C4-2B (cell line): ENCODE results near the gene KIF26B.

Experiments used
- H3K27ac ChIP-seq: fragments of 450-650 bp; 2 replicates; pipeline ENCODE4 v1.5.1; 2017
- ZFX ChIP-seq: fragments of 450-650 bp; IDR thresholded peaks from 2 replicates; pipeline ENCODE4 v1.6.1; 2017
- TF ChIP-seq, protein P1 (sequence below): fragments of 450-650 bp; conservative IDR thresholded peaks from 2 replicates; pipeline ENCODE4 v1.5.1; 2017; ENCODE audit warnings: mild to moderate bottlenecking

The KIF26B gene

DNA sequence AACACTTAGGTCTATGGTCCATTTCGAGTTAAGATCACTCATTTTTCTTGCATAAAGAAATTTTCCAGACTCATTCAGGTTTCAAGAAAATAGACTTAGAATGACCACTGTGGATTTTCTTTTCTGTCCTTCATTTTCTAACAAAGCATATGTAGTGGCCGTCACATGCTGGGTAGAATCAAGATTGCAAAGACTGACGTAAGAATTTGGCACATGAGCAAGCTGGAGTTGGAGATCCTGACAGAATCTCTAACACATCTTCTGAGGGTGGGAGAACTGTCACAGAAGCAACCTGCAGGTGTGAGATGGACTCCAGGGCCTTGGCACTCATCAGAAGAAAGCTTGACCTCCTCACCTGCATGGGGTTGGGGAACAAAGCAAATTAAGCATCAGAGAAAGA lies 28.6 kb downstream of the KIF26B start:
- no peak overlapping the region for H3K27ac ChIP-seq
- TF ChIP-seq, protein P1, sequence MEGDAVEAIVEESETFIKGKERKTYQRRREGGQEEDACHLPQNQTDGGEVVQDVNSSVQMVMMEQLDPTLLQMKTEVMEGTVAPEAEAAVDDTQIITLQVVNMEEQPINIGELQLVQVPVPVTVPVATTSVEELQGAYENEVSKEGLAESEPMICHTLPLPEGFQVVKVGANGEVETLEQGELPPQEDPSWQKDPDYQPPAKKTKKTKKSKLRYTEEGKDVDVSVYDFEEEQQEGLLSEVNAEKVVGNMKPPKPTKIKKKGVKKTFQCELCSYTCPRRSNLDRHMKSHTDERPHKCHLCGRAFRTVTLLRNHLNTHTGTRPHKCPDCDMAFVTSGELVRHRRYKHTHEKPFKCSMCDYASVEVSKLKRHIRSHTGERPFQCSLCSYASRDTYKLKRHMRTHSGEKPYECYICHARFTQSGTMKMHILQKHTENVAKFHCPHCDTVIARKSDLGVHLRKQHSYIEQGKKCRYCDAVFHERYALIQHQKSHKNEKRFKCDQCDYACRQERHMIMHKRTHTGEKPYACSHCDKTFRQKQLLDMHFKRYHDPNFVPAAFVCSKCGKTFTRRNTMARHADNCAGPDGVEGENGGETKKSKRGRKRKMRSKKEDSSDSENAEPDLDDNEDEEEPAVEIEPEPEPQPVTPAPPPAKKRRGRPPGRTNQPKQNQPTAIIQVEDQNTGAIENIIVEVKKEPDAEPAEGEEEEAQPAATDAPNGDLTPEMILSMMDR, result no peak

- TF ChIP-seq, protein P1, result no peak
- TF ChIP-seq ZFX, result no peak
- no peak overlapping the region for H3K27ac ChIP-seq
These were observed 30.0 kb downstream of the KIF26B start for GRCh38 chr1:245184779-245185178.

DNA sequence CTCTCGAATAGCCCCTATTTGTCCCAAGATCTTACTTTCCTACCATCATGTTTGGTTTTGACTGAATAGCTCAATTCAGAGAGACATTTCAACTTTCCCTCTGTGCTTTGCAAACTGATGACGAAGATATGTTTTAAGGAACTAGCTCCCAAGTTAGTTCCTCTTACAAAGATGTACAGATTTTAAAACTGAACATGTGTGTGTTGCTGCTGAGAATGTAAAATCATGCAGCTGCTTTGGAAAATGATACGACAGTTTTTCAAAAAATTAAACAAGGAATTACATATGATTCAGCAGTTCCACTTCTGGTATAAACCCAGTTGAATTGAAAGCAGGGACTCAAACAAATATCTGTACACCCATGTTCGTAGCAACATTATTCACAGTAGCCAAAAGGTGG lies 33.6 kb downstream of the KIF26B start:
- H3K27ac ChIP-seq, result no peak overlapping the region

DNA sequence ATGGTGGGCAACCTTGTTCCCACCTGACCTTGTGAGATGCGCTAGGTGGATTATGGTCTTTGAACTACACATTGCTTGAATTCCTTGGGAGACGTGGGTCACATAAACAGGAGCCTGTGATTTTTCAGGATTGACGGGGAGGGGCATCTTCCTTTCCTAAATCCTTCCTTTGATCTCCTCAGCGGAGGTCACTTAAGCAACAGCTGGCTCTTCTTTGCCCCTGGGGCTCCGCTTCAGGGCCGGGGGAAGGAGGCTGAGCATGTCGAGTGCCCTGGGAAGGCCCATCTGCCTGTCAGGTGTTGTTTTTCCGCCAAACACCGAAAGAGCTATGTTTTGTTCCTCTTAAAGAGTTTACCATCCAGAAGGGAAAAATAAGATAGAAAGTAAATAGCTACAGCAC lies 40.6 kb downstream of the KIF26B start:
- TF ChIP-seq ZFX, result no peak
- TF ChIP-seq, protein P1, result no peak

More for the DNA sequence above, 33.6 kb downstream of the KIF26B start:
- TF ChIP-seq, protein P1, result no peak
- no peak for TF ChIP-seq ZFX

DNA sequence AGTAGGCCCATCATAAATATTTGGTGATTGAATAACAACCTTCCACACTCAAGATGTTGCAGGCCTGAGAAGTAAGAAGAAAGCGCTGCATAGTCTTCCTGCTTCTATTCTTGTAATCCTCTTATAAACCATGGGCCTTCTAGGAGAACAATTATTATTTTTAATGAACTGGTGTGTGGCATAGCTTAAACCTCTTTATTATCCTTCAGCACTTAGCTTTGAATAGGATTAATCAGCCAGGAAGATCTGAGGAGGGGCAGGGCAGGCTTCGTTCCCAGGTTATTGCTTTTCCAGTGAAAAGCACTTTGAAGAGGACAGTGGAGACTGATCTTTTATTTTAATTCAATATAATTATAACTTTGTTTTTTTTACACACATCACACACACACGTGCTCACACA lies 42.3 kb downstream of the KIF26B start:
- H3K27ac ChIP-seq, result no peak overlapping the region
- TF ChIP-seq ZFX, result no peak
- TF ChIP-seq, protein P1, result no peak

More for the DNA sequence above, 40.6 kb downstream of the KIF26B start:
- no peak overlapping the region for H3K27ac ChIP-seq

DNA sequence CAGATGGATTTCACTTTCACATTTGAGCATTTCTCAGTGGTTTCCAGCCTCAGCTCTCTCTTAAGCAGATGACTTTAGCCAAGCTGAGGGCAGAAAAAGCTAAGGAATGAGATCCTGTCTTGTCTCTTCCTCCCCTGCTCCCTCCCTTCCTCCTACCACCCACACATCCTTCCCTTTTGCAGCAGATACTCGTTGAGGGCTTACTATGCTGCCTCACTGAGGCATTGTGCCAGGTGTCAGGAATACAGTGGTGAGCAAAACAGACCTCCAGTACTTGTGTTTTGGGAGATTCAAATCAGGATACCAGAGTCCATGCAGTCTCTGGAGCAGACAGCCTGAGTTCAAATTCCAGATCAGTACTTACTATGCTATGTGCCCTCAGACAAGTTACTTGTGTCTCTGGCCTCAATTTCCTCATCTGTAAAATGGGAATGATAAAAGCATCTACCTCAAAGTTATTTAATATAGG lies 43.2 kb downstream of the KIF26B start:
- H3K27ac ChIP-seq, result no peak overlapping the region
- TF ChIP-seq, protein P1, result no peak
- no peak for TF ChIP-seq ZFX

GRCh38 chr1:245198748-245199516 lies 44.1 kb downstream of the KIF26B start:
- no peak for TF ChIP-seq ZFX
- TF ChIP-seq, protein P1, result no peak
- H3K27ac ChIP-seq, result no peak overlapping the region
